ENCODE data around the gene DDX51. TPM values are rescaled to one million over a fixed set of nuclear protein-coding genes. Genes with fewer than 3 reads are reported as not detected.
A peak's percentile ranks its signal among the peaks of the same experiment; 100 is the strongest.

DDX51 gene
- total and polyA plus RNA-seq, 2 donors (not counting 1 experiment from before 2014, with no cell fraction given) = 46.3 to 60.8 TPM

DNA sequence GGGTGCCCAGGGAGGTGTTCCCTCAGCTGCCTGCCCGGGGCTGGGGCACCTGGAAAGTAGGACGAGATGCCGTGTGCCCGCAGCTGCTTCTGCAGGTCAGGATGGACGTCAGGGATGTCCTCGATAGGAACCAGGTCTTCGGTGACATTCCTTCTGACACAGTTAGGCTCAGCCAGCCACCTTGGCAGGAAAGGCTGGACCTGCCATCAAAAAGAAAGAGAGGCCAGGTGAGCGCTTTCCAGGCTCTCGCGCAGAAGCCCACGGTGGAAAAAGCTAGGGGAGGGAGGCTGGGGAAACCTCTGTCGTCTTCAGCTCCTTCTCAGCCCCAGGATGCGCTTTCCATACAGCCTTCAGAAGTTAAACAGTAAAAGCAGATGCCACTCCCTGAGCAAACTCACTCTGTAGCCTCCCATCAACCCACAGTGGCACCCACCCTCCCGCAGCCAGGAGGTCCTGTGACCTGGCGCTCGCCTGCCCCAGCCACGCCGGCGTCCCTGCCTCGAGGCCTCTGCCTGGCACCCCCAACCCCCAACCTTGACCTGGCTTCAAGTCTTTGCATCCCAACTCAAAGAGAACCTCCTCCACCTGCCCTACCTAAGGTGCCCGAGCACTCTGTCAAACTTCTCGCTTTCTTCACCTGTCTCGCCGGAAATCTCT lies 1.3 kb downstream of the DDX51 start:
- ATAC-seq (ENCODE audit: low read depth) (no peak), DNase-seq (no peak)
- H3K9me3 ChIP-seq (ENCODE audit: control extremely low read depth in 1 of 3, control insufficient read depth in 2 of 3, insufficient read depth in 1 of 3, low read length in 2 of 3) = no peaks in the 10 kb centered on the region
- Mint-ChIP-seq H3K27ac (peak overlapping the region; percentile 90), H3K9me3 (ENCODE audit: insufficient read depth) (no peaks in the 10 kb centered on the region), H3K27me3 (no peaks in the 10 kb centered on the region), H3K4me3 (peak overlapping the region; percentile 87), H3K4me1 (peaks cover 27% of the 10 kb centered on the region)
- H3K27ac ChIP-seq (ENCODE audit: low read length in 2 of 2) = no peak overlapping the region
- peaks cover 15 to 21% of the 10 kb centered on the region in 2 donors for H3K4me1 ChIP-seq (ENCODE audit: control insufficient read depth in 2 of 2, insufficient read depth in 2 of 2, low read length in 2 of 2)
- intact Hi-C loops (cut with micrococcal nuclease) = no loop called here
- peak overlapping the region; percentile 66 for H3K9ac ChIP-seq (ENCODE audit: low read length)
- H3K27me3 ChIP-seq (replicated peaks in 1 of 4; ENCODE audit: control extremely low read depth in 1 of 4, control insufficient read depth in 3 of 4, insufficient read depth in 4 of 4, low read length in 3 of 4) = no peaks in the 10 kb centered on the region
- H2AFZ ChIP-seq (ENCODE audit: insufficient read depth, low read depth, low read length, poor library complexity, severe bottlenecking) = no peak overlapping the region
- H3K79me2 ChIP-seq (ENCODE audit: control insufficient read depth, insufficient read depth, low read length) = peaks cover 55% of the 10 kb centered on the region
- WGBS (ENCODE audit: insufficient coverage) = 84% methylated on average over 20 of the region's 24 CpGs
- H4K20me1 ChIP-seq (ENCODE audit: control insufficient read depth, insufficient read depth, low read length, poor library complexity, severe bottlenecking) = peaks cover 31% of the 10 kb centered on the region
- TF ChIP-seq, protein P1, sequence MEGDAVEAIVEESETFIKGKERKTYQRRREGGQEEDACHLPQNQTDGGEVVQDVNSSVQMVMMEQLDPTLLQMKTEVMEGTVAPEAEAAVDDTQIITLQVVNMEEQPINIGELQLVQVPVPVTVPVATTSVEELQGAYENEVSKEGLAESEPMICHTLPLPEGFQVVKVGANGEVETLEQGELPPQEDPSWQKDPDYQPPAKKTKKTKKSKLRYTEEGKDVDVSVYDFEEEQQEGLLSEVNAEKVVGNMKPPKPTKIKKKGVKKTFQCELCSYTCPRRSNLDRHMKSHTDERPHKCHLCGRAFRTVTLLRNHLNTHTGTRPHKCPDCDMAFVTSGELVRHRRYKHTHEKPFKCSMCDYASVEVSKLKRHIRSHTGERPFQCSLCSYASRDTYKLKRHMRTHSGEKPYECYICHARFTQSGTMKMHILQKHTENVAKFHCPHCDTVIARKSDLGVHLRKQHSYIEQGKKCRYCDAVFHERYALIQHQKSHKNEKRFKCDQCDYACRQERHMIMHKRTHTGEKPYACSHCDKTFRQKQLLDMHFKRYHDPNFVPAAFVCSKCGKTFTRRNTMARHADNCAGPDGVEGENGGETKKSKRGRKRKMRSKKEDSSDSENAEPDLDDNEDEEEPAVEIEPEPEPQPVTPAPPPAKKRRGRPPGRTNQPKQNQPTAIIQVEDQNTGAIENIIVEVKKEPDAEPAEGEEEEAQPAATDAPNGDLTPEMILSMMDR (IDR thresholded peaks at IDR 0.05) = no peak
- TF ChIP-seq EZH2 (IDR thresholded peaks at IDR 0.05; ENCODE audit: borderline replicate concordance, insufficient read depth, low read depth, low read length, poor library complexity, severe bottlenecking) = no peak
- CTCF ChIA-PET = interaction anchor here (0.6 kb wide), 1 partner anchor 472 kb away, joined by 3 read pairs; no protein-coding TSS in a partner anchor
- H3K4me3 ChIP-seq (ENCODE audit: control extremely low read depth in 1 of 5, extremely low read depth in 1 of 5, insufficient read depth in 1 of 5, low read depth in 2 of 5, low read length in 4 of 5) = peak overlapping the region in 4 of 5 experiments; percentile 35 to 90 (median 76)
- peak overlapping the region; percentile 87 for H3K4me2 ChIP-seq (replicated peaks; ENCODE audit: low read depth, low read length, poor library complexity, severe bottlenecking)
- peaks cover 0 to 52% of the 10 kb centered on the region in 2 experiments for H3K36me3 ChIP-seq (replicated peaks in 1 of 2; ENCODE audit: control extremely low read depth in 1 of 2, control insufficient read depth in 1 of 2, extremely low read depth in 1 of 2, insufficient read depth in 2 of 2, low read length in 1 of 2)
- POLR2A ChIA-PET = no interaction called here

DNA sequence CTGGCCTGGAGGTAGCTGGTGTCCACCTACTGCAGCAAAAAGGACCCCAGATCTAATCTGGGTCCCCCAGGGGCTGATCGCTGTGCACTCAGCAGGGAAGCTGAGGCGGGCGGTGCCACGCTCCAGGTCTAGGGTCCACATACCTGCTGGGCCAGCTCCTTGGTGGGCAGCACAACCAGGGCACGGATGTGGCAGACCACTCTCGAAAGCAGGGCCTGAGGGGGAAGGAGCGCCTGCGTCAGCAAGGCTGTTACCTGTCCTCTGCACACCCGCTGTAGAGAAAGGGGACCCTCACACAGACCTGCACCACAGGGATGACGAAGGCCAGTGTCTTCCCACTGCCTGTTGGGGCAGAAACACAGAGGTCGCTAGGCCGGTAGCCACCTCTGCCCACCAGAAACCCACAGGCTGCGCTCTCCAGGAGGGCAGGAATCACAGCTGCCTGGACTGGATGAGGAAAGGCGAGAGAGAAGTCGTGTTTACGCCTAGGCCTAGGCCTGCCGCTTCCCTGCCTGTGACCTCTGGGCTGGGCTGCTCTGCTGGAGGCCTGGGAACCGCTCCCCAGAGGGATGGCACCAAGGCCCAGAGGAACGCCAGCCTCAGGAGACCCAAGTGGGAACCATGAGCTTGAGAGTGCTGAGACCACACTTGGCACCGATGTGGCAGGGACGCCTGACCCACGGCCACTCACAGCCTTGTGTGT lies 2.0 kb downstream of the DDX51 start:
- H3K4me2 ChIP-seq (replicated peaks; ENCODE audit: low read depth, low read length, poor library complexity, severe bottlenecking) = peak overlapping the region; percentile 87
- ATAC-seq (ENCODE audit: low read depth) (no peak), DNase-seq (no peak)
- WGBS (ENCODE audit: insufficient coverage) = 97% methylated on average over 21 of the region's 22 CpGs
- H4K20me1 ChIP-seq (ENCODE audit: control insufficient read depth, insufficient read depth, low read length, poor library complexity, severe bottlenecking) = peaks cover 24% of the 10 kb centered on the region
- TF ChIP-seq, protein P1 (IDR thresholded peaks at IDR 0.05) = no peak
- TF ChIP-seq EZH2 (IDR thresholded peaks at IDR 0.05; ENCODE audit: borderline replicate concordance, insufficient read depth, low read depth, low read length, poor library complexity, severe bottlenecking) = no peak
- no peak overlapping the region for H2AFZ ChIP-seq (ENCODE audit: insufficient read depth, low read depth, low read length, poor library complexity, severe bottlenecking)
- POLR2A ChIA-PET = no interaction called here
- Mint-ChIP-seq H3K4me1 (peaks cover 27% of the 10 kb centered on the region), H3K9me3 (ENCODE audit: insufficient read depth) (no peaks in the 10 kb centered on the region), H3K4me3 (peak overlapping the region; percentile 87), H3K27ac (peak overlapping the region; percentile 90), H3K27me3 (no peaks in the 10 kb centered on the region)
- H3K27ac ChIP-seq (ENCODE audit: low read length in 2 of 2) = no peak overlapping the region
- H3K4me3 ChIP-seq (ENCODE audit: control extremely low read depth in 1 of 5, extremely low read depth in 1 of 5, insufficient read depth in 1 of 5, low read depth in 2 of 5, low read length in 4 of 5) = no peak overlapping the region
- H3K36me3 ChIP-seq (replicated peaks in 1 of 2; ENCODE audit: control extremely low read depth in 1 of 2, control insufficient read depth in 1 of 2, extremely low read depth in 1 of 2, insufficient read depth in 2 of 2, low read length in 1 of 2) = peaks cover 0 to 45% of the 10 kb centered on the region in 2 experiments
- no peaks in the 10 kb centered on the region for H3K27me3 ChIP-seq (replicated peaks in 1 of 4; ENCODE audit: control extremely low read depth in 1 of 4, control insufficient read depth in 3 of 4, insufficient read depth in 4 of 4, low read length in 3 of 4)
- peaks cover 15 to 21% of the 10 kb centered on the region in 2 donors for H3K4me1 ChIP-seq (ENCODE audit: control insufficient read depth in 2 of 2, insufficient read depth in 2 of 2, low read length in 2 of 2)
- peaks cover 48% of the 10 kb centered on the region for H3K79me2 ChIP-seq (ENCODE audit: control insufficient read depth, insufficient read depth, low read length)
- no peaks in the 10 kb centered on the region for H3K9me3 ChIP-seq (ENCODE audit: control extremely low read depth in 1 of 3, control insufficient read depth in 2 of 3, insufficient read depth in 1 of 3, low read length in 2 of 3)
- intact Hi-C loops (cut with micrococcal nuclease) = no loop called here
- H3K9ac ChIP-seq (ENCODE audit: low read length) = no peak overlapping the region
- CTCF ChIA-PET = no interaction called here

Data from B cell (primary cell).